AG09309 (cell line): Measurements from ENCODE around the gene DYNLT2B.
A peak's percentile ranks its signal among the peaks of the same experiment; 100 is the strongest.
"Not testable (repeated sequence)": the region's sequence is repeated elsewhere in the genome, so short reads cannot be mapped to it uniquely, and the experiment has no call there.

ENCODE experiments used
- DNase-seq: peaks from one replicate; pipeline ENCODE4 v3.0.0-alpha.2; 2010; ENCODE audit warnings: low read depth
- H3K4me3 ChIP-seq: 2 replicates; pipeline ENCODE4 v1.5.1; 2011; ENCODE audit warnings: mild to moderate bottlenecking, low read depth, low read length, moderate library complexity; ENCODE audit not compliant: control insufficient read depth
- CTCF ChIP-seq: IDR thresholded peaks from 2 replicates; pipeline ENCODE4 v1.5.1; 2011; ENCODE audit warnings: mild to moderate bottlenecking, low read depth, low read length, inconsistent platforms; ENCODE audit not compliant: insufficient read depth, control insufficient read depth; ENCODE audit errors: missing control alignments

Gene DYNLT2B

GRCh38 chr3:196315821-196316220 lies 2.2 kb downstream of the DYNLT2B start:
- no peak overlapping the region for H3K4me3 ChIP-seq
- no peak for TF ChIP-seq CTCF
- no peak for DNase-seq

GRCh38 chr3:196314597-196314996 lies 3.4 kb downstream of the DYNLT2B start:
- no peak for TF ChIP-seq CTCF

GRCh38 chr3:196314086-196314485 lies 4.0 kb downstream of the DYNLT2B start:
- DNase-seq, H3K4me3 ChIP-seq: not testable (repeated sequence)

More at GRCh38 chr3:196314597-196314996, 3.4 kb downstream of the DYNLT2B start:
- no peak for DNase-seq
- no peak overlapping the region for H3K4me3 ChIP-seq

GRCh38 chr3:196302960-196303359 lies 15.1 kb downstream of the DYNLT2B start:
- DNase-seq, H3K4me3 ChIP-seq: not testable (repeated sequence)

- not testable (repeated sequence) for H3K4me3 ChIP-seq, DNase-seq
Measured at GRCh38 chr3:196302551-196302950, 15.5 kb downstream of the DYNLT2B start.

GRCh38 chr3:196298521-196298920 lies 19.5 kb downstream of the DYNLT2B start:
- DNase-seq, result no peak
- H3K4me3 ChIP-seq, result no peak overlapping the region
- no peak for TF ChIP-seq CTCF

- DNase-seq, result no peak
- TF ChIP-seq CTCF, result no peak
- no peak overlapping the region for H3K4me3 ChIP-seq
Measured at GRCh38 chr3:196292286-196292923, 25.6 kb downstream of the DYNLT2B start.

- no peak for DNase-seq
- TF ChIP-seq CTCF, result no peak
- peak overlapping the region; percentile 100 for H3K4me3 ChIP-seq
Measured at GRCh38 chr3:196288141-196288460, 29.9 kb downstream of the DYNLT2B start.
